MG63 (cell line): Measurements from ENCODE around the gene SUMO1. TPM values are rescaled to one million over a fixed set of nuclear protein-coding genes. Genes with fewer than 3 reads are reported as not detected.
A peak's percentile ranks its signal among the peaks of the same experiment; 100 is the strongest.

Experiments used
- DNase-seq: peaks from one replicate; pipeline ENCODE4 v3.0.0-alpha.2; 2020
- H3K27me3 ChIP-seq: fragments of 250-450 bp; sonication (Bioruptor Pico); 2 replicates; pipeline ENCODE4 v1.5.1; 2020; ENCODE audit warnings: mild to moderate bottlenecking, moderate library complexity
- H3K36me3 ChIP-seq: fragments of 250-450 bp; sonication (Bioruptor Pico); 2 replicates; pipeline ENCODE4 v1.5.1; 2020; ENCODE audit warnings: mild to moderate bottlenecking, moderate library complexity
- H3K4me3 ChIP-seq: fragments of 250-450 bp; sonication (Bioruptor Pico); 2 replicates; pipeline ENCODE4 v1.5.1; 2020; ENCODE audit warnings: mild to moderate bottlenecking, moderate library complexity
- H3K9me3 ChIP-seq: fragments of 250-450 bp; sonication (Bioruptor Pico); 2 replicates; pipeline ENCODE4 v1.5.1; 2020; ENCODE audit warnings: mild to moderate bottlenecking, moderate library complexity
- total RNA-seq: library from RNA; depleted of rRNA; stranded (reverse); fragments of >200 nt; shearing (Covaris generic); gene quantifications from 2 replicates; pipeline ENCODE4 v1.2.3, GENCODE V29; 2014; ENCODE audit warnings: low replicate concordance; rRNA removed

The SUMO1 gene
- total RNA-seq, 1 experiment from 2014 or later, result 210 TPM

DNA sequence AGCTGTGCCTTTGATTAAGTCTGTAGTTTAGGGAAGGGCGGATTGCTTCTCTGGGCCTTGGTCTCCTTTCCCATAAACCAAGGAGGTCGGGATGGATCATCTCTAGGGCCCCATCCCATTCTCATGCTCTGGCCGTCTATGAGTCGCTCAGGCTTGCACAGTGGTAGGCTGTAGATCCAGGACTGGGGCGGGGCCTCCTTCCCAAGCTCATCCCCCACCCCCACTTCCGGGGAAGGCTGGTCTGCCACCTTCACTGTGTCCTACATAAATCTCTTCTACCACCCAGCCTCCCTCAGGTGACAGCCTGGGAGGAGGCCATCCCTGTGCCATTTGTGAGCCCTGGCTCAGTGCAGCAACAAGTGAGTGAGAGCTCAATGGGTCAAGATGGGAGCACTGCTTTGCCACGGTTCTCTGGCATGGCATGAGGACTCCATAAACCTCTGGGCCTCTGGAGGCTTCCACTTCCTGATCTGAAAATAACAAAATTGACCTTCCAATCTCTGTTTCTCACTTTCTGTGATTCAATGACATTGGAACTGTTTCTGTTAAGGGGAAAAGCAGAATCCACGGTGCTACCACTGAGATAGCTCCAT, 68.5 kb downstream of the SUMO1 start:
- H3K4me3 ChIP-seq, result no peak overlapping the region
- no peak for DNase-seq
- H3K27me3 ChIP-seq, result no peaks in the 10 kb centered on the region
- no peaks in the 10 kb centered on the region for H3K36me3 ChIP-seq
- H3K9me3 ChIP-seq, result no peaks in the 10 kb centered on the region; the same call in 1 of the 2 replicates

DNA sequence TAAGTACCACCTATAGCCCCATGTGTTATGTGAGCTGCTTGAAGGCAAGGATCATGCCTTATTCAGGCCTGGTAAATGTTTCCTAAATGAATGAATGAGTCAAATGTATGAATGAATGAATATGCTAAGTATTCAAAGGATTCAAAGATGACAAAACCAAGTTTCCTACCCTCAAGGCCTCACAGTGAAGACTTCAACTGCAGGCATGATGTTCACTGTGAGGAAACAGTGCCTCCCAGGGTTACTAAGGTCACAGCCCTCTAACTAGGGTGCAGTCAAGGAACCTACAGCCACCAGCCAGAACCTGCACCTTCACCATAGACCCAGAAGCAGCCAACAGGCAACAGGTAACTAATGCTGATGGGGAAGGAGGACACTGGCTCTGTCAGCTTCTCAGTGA, 69.3 kb downstream of the SUMO1 start:
- H3K9me3 ChIP-seq, result no peaks in the 10 kb centered on the region
- DNase-seq, result no peak
- no peaks in the 10 kb centered on the region for H3K36me3 ChIP-seq
- H3K4me3 ChIP-seq, result no peak overlapping the region
- H3K27me3 ChIP-seq, result no peaks in the 10 kb centered on the region

- Histone ChIP-seq H3K4me3 (no peak overlapping the region), H3K9me3 (no peaks in the 10 kb centered on the region), H3K36me3 (no peaks in the 10 kb centered on the region), H3K27me3 (no peaks in the 10 kb centered on the region)
- DNase-seq, result no peak
Observed at GRCh38 chr2:202165945-202166344, 72.5 kb downstream of the SUMO1 start.

DNA sequence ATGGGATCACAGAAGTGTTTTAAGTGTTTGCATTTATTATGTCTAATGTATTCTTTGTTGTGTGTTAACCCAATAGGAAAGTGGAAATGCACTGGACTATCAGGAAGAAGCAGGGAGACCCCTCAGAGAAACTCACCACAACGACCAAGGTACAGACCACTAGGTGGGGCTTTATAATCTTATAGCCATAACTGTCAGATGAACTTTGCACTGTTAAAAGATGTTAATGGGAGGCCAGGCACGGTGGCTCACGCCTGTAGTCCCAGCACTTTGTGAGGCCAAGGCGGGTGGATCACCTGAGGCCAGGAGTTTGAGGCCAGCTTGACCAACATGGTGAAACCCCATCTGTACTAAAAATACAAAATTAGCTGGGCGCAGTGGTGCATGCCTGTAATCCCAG, 73.2 kb downstream of the SUMO1 start:
- Histone ChIP-seq H3K4me3 (no peak overlapping the region), H3K36me3 (no peaks in the 10 kb centered on the region), H3K27me3 (no peaks in the 10 kb centered on the region), H3K9me3 (no peaks in the 10 kb centered on the region)
- no peak for DNase-seq

DNA sequence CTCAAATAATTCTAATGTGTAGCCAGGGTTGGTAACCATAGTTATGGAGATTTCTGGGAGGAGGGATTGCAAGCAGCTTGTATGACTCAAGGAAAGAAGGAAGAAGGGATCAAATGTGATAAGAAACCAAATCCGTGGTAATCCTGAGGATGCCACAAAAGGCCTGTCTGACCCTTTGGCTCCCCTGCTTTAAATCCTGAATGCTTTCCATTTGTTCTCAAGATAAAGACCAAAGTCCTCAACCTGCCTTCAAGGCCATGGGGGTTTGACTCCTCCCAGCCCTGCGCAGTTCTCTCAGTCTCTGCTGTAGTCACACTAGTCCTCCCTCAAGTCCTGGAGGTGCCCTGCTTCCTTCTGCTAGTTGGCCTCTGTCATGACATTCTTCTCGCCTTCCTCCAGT, 74.0 kb downstream of the SUMO1 start:
- Histone ChIP-seq H3K27me3 (no peaks in the 10 kb centered on the region), H3K36me3 (no peaks in the 10 kb centered on the region), H3K4me3 (no peak overlapping the region), H3K9me3 (no peaks in the 10 kb centered on the region)
- DNase-seq, result no peak

GRCh38 chr2:202161151-202161835, 77.1 kb downstream of the SUMO1 start:
- Histone ChIP-seq H3K27me3 (no peaks in the 10 kb centered on the region), H3K9me3 (no peaks in the 10 kb centered on the region), H3K36me3 (no peaks in the 10 kb centered on the region), H3K4me3 (no peak overlapping the region)
- no peak for DNase-seq

DNA sequence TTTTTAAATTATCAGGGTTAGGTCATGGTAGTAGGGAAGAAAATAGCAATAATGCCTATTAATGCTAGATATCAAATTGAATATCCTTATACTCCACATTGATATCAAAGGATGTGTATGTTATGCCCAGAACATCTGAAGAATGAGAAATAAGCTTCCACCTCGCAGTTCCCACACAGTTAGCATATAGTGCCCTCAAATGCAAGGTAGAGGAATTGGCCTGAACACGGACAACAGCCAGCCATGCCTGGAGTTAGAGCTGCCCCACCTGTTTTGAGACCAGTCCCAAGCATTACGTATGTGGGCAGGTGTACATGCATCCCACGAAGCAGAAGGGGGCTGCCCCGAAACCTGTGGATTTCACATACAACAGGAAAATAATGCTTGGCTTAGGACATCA, 79.6 kb downstream of the SUMO1 start:
- Histone ChIP-seq H3K4me3 (no peak overlapping the region), H3K27me3 (no peaks in the 10 kb centered on the region), H3K36me3 (no peaks in the 10 kb centered on the region), H3K9me3 (no peaks in the 10 kb centered on the region)
- DNase-seq, result peak; percentile 18

- no peaks in the 10 kb centered on the region for H3K36me3 ChIP-seq
- no peaks in the 10 kb centered on the region for H3K9me3 ChIP-seq
- H3K27me3 ChIP-seq, result no peaks in the 10 kb centered on the region
- no peak for DNase-seq
- no peak overlapping the region for H3K4me3 ChIP-seq
Observed at GRCh38 chr2:202157211-202157990, 81.0 kb downstream of the SUMO1 start.

Other genes with a start within 250 kb of the SUMO1 start
- gene FZD7, start 204.7 kb downstream of the SUMO1 start, total RNA-seq, result 15.6 and 23.6 TPM in 2 replicates
- not detected in 2 replicates for gene KIAA2012, start 165.3 kb downstream of the SUMO1 start, total RNA-seq
- gene NOP58, start 27.2 kb upstream of the SUMO1 start, total RNA-seq, result 78.4 and 143 TPM in 2 replicates
- gene BMPR2, start 137.7 kb upstream of the SUMO1 start, total RNA-seq, result 9.1 and 9.4 TPM in 2 replicates